ENCODE data around the gene PRTFDC1.

Gene PRTFDC1

GRCh38 chr10:24821986-24822385 lies 130.4 kb downstream of the PRTFDC1 start:
- Mint-ChIP-seq H3K36me3 (ENCODE audit: low read depth) (no peaks in the 10 kb centered on the region), H3K9me3 (peaks cover 4% of the 10 kb centered on the region), H3K27me3 (no peaks in the 10 kb centered on the region), H3K4me1 (ENCODE audit: low read depth) (peaks cover 41% of the 10 kb centered on the region), H3K4me3 (no peak overlapping the region), H3K27ac (no peak overlapping the region)
- no peak for DNase-seq

DNA sequence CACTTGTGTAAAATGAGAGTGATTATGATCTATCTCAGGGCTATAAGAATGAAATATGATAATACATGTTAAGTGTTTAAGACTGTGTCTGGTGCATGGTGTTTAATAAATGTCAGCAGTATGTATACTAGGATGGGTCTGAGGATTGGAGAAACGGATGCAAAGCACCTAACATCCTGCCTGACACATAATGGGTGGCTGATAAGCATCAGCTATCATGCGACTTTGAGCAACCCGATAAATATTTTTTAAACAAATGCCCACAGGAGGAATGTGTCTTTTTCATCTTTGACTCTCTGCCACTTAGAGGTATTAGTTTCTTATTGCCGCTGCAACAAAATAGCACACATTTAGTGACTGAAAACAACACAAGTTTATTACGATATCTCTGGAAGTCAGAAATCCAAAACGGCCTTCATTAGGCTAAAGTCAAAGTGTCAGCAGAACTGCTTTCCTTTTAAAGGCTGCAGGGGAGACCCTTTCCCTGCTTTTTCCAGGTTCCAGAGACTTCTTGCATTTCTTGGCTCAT lies 135.5 kb downstream of the PRTFDC1 start:
- Mint-ChIP-seq H3K27ac (no peak overlapping the region), H3K4me3 (no peak overlapping the region)
- no peak for DNase-seq

GRCh38 chr10:24814568-24815313 lies 137.7 kb downstream of the PRTFDC1 start:
- Mint-ChIP-seq H3K36me3 (ENCODE audit: low read depth) (no peaks in the 10 kb centered on the region), H3K9me3 (peaks cover 2% of the 10 kb centered on the region), H3K4me3 (no peak overlapping the region), H3K27ac (no peak overlapping the region), H3K27me3 (no peaks in the 10 kb centered on the region), H3K4me1 (ENCODE audit: low read depth) (peaks cover 6% of the 10 kb centered on the region)
- DNase-seq = no peak

More for the DNA sequence above, 135.5 kb downstream of the PRTFDC1 start:
- Mint-ChIP-seq H3K4me1 (ENCODE audit: low read depth) (peaks cover 7% of the 10 kb centered on the region), H3K9me3 (peaks cover 2% of the 10 kb centered on the region), H3K36me3 (ENCODE audit: low read depth) (no peaks in the 10 kb centered on the region), H3K27me3 (no peaks in the 10 kb centered on the region)

GRCh38 chr10:24813856-24814255 lies 138.6 kb downstream of the PRTFDC1 start:
- Mint-ChIP-seq H3K36me3 (ENCODE audit: low read depth) (no peaks in the 10 kb centered on the region), H3K27ac (no peak overlapping the region), H3K9me3 (peaks cover 2% of the 10 kb centered on the region), H3K4me3 (no peak overlapping the region), H3K4me1 (ENCODE audit: low read depth) (peaks cover 6% of the 10 kb centered on the region), H3K27me3 (no peaks in the 10 kb centered on the region)
- DNase-seq = no peak

DNA sequence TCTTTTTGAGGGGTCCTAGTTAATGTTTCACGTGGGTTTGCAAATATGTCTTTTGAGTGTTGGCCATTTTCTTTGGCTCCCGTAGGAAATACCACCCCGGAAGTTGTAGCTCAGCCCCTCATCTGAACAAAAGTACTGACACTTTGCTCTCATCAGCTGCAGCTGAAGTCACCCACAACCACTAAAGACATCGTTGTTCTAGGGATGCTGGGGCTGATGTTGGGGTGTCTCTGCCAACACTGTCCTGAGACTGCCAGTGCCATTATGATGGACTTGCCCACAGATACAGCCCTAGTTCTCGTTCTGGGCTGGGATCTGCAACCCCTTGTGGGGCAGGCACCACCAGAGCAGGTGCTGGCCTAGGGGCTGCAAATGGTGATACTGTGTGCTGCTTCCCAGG lies 146.1 kb downstream of the PRTFDC1 start:
- Mint-ChIP-seq H3K27ac (no peak overlapping the region), H3K4me1 (ENCODE audit: low read depth) (no peaks in the 10 kb centered on the region), H3K27me3 (no peaks in the 10 kb centered on the region)

GRCh38 chr10:24804956-24805355 lies 147.4 kb downstream of the PRTFDC1 start:
- no peak overlapping the region for H3K4me3 Mint-ChIP-seq

More for the DNA sequence above, 146.1 kb downstream of the PRTFDC1 start:
- no peaks in the 10 kb centered on the region for H3K36me3 Mint-ChIP-seq (ENCODE audit: low read depth)
- no peaks in the 10 kb centered on the region for H3K9me3 Mint-ChIP-seq
- DNase-seq = no peak
- no peak overlapping the region for H3K4me3 Mint-ChIP-seq

DNA sequence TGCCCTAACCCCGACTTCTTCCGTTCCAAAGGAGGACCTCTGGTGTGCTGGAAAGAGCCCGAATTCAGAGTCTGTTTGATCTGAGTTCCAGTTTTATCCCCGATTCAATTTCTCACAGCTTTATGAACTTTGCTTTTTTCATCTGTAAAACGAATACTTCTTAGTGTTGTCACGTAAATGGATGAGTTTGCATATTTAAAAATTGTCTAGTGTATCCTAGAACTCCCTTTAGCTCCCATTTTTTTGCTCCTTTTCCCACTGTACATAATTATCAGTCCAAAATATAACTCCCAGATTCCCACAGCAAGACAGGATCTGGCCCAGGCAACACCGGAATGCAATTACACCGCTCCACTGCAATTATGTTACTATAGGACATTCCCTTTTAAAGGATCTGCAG lies 148.0 kb downstream of the PRTFDC1 start:
- H3K27me3 Mint-ChIP-seq = no peaks in the 10 kb centered on the region
- no peak overlapping the region for H3K27ac Mint-ChIP-seq
- H3K9me3 Mint-ChIP-seq = no peaks in the 10 kb centered on the region
- no peaks in the 10 kb centered on the region for H3K36me3 Mint-ChIP-seq (ENCODE audit: low read depth)
- DNase-seq = no peak
- H3K4me3 Mint-ChIP-seq = no peak overlapping the region
- H3K4me1 Mint-ChIP-seq (ENCODE audit: low read depth) = no peaks in the 10 kb centered on the region

More at GRCh38 chr10:24804956-24805355, 147.4 kb downstream of the PRTFDC1 start:
- Mint-ChIP-seq H3K27me3 (no peaks in the 10 kb centered on the region), H3K36me3 (ENCODE audit: low read depth) (no peaks in the 10 kb centered on the region), H3K4me1 (ENCODE audit: low read depth) (no peaks in the 10 kb centered on the region), H3K27ac (no peak overlapping the region), H3K9me3 (no peaks in the 10 kb centered on the region)
- no peak for DNase-seq

DNA sequence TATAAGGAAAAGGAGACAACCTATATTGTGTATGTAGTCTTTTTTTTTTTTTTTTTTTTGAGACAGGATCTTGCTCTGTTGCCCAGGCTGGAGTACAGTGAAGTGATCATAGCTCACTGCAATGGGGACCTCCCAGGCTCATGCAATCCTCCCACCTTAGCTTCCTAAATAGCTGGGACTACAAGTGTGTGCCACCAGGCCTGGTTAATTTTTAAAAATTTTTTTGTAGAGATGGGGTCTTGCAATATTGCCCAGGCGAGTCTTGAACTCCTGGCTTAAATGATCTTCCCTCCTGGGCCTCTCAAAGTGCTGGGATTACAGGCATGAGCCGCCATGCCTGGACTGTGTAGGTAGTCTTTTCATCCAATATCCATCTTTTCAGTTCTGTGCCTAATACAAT lies 150.0 kb downstream of the PRTFDC1 start:
- Mint-ChIP-seq H3K9me3 (no peaks in the 10 kb centered on the region), H3K4me1 (ENCODE audit: low read depth) (no peaks in the 10 kb centered on the region), H3K4me3 (no peak overlapping the region), H3K27ac (no peak overlapping the region), H3K27me3 (no peaks in the 10 kb centered on the region), H3K36me3 (ENCODE audit: low read depth) (no peaks in the 10 kb centered on the region)
- DNase-seq = no peak

GRCh38 chr10:24800861-24801260 lies 151.5 kb downstream of the PRTFDC1 start:
- Mint-ChIP-seq H3K9me3 (no peaks in the 10 kb centered on the region), H3K4me1 (ENCODE audit: low read depth) (no peaks in the 10 kb centered on the region), H3K27ac (no peak overlapping the region), H3K36me3 (ENCODE audit: low read depth) (no peaks in the 10 kb centered on the region), H3K27me3 (no peaks in the 10 kb centered on the region), H3K4me3 (no peak overlapping the region)
- DNase-seq = no peak
